IMR-90 (cell line): ENCODE data around the gene TMEM19. TPM values are rescaled to one million over a fixed set of nuclear protein-coding genes. Genes with fewer than 3 reads are reported as not detected.

Source experiments
- ATAC-seq: fragments of 200-7000 bp; cut with Tn5 transposase; 2 replicates; pipeline ENCODE4 v1.9.1; 2020; ENCODE audit warnings: low read depth, mild to moderate bottlenecking, moderate library complexity
- BruUV-seq: library from RNA; stranded (reverse); fragments of 400-500 nt; replicated peaks from 2 replicates; lab custom pipeline; 2021; lab: Mats Ljungman, UMichigan
- CTCF ChIA-PET: fragments of 300-600 bp; formaldehyde crosslinking; extraction: SDS; loops from one replicate; lab custom pipeline; 2021; ENCODE audit warnings: antibody characterized with exemption; lab: Yijun Ruan, JAX
- POLR2A ChIA-PET: fragments of 300-600 bp; sonication (Branson Sonifier 250); formaldehyde crosslinking; loops from one replicate; lab custom pipeline; 2022; ENCODE audit warnings: antibody characterized with exemption; ENCODE audit not compliant: unreplicated experiment; lab: Charles Lee
- DNase-seq: peaks from one replicate; pipeline ENCODE4 v3.0.0; 2013
- H2AFZ ChIP-seq: replicated peaks from 2 replicates; pipeline ENCODE3; 2013; ENCODE audit warnings: low read length, mild to moderate bottlenecking; ENCODE audit not compliant: poor library complexity
- H2AK5ac ChIP-seq: 2 replicates; pipeline ENCODE4 v1.6.1; 2013; ENCODE audit warnings: low read depth, low read length, inconsistent platforms
- H2AK9ac ChIP-seq: replicated peaks from 2 replicates; pipeline ENCODE3; 2013; ENCODE audit warnings: mild to moderate bottlenecking, low read depth, low read length, moderate library complexity; ENCODE audit not compliant: poor library complexity
- H2BK120ac ChIP-seq: 2 replicates; pipeline ENCODE4 v1.6.1; 2013; ENCODE audit warnings: low read depth, low read length, inconsistent platforms
- H2BK15ac ChIP-seq: 3 replicates; pipeline ENCODE4 v1.6.1; 2013; ENCODE audit warnings: low read depth, low read length, inconsistent platforms
- H2BK20ac ChIP-seq: 2 replicates; pipeline ENCODE4 v1.6.1; 2013; ENCODE audit warnings: low read depth, mild to moderate bottlenecking, inconsistent platforms, low read length, moderate library complexity
- H2BK5ac ChIP-seq: 2 replicates; pipeline ENCODE4 v1.6.1; 2013; ENCODE audit warnings: mild to moderate bottlenecking, low read depth, low read length, inconsistent platforms; ENCODE audit not compliant: poor library complexity, severe bottlenecking
- H3K14ac ChIP-seq: replicated peaks from 2 replicates; pipeline ENCODE4 v1.6.1; 2013; ENCODE audit warnings: low read depth, low read length, inconsistent platforms
- H3K18ac ChIP-seq: 2 replicates; pipeline ENCODE4 v1.6.1; 2013; ENCODE audit warnings: low read depth, low read length, control low read depth
- H3K23ac ChIP-seq: 2 replicates; pipeline ENCODE4 v1.6.1; 2013; ENCODE audit warnings: low read depth, low read length, inconsistent platforms
- H3K27ac ChIP-seq: 2 replicates; pipeline ENCODE4 v1.5.1; 2013; ENCODE audit warnings: mild to moderate bottlenecking, control low read depth, low read length; ENCODE audit not compliant: insufficient read depth
- H3K27me3 ChIP-seq: 2 replicates; pipeline ENCODE4 v1.6.1; 2013; ENCODE audit warnings: low read length; ENCODE audit not compliant: control insufficient read depth, insufficient read depth
- H3K36me3 ChIP-seq: 2 replicates; pipeline ENCODE4 v1.6.1; 2013; ENCODE audit warnings: low read length, mixed read lengths; ENCODE audit not compliant: control insufficient read depth, insufficient read depth
- H3K4ac ChIP-seq: 2 replicates; pipeline ENCODE4 v1.6.1; 2013; ENCODE audit warnings: low read depth, low read length, inconsistent platforms
- H3K4me1 ChIP-seq: 2 replicates; pipeline ENCODE4 v1.6.1; 2013; ENCODE audit warnings: low read length, mixed read lengths; ENCODE audit not compliant: control insufficient read depth, insufficient read depth
- H3K4me2 ChIP-seq: 2 replicates; pipeline ENCODE4 v1.6.1; 2013; ENCODE audit warnings: low read depth, mild to moderate bottlenecking, control low read depth, low read length, moderate library complexity
- H3K4me3 ChIP-seq: 2 replicates; pipeline ENCODE4 v1.5.1; 2013; ENCODE audit warnings: low read depth, mild to moderate bottlenecking, control low read depth, low read length, moderate library complexity; ENCODE audit not compliant: insufficient read depth
- H3K56ac ChIP-seq: 2 replicates; pipeline ENCODE4 v1.6.1; 2013; ENCODE audit warnings: low read length, inconsistent platforms; ENCODE audit not compliant: insufficient read depth; ENCODE audit errors: extremely low read depth
- H3K79me1 ChIP-seq, 2 experiments: 2 replicates each; pipeline ENCODE4 v1.6.1; 2013; ENCODE audit warnings: low read length in 2 of 2, inconsistent platforms in 1 of 2, low read depth in 1 of 2
- H3K9ac ChIP-seq: 2 replicates; pipeline ENCODE4 v1.6.1; 2013; ENCODE audit warnings: low read depth, low read length, control low read depth
- H3K9me1 ChIP-seq: 2 replicates; pipeline ENCODE4 v1.6.1; 2013; ENCODE audit warnings: low read length, inconsistent platforms; ENCODE audit not compliant: insufficient read depth
- H3K9me3 ChIP-seq: 2 replicates; pipeline ENCODE4 v1.6.1; 2013; ENCODE audit warnings: low read length; ENCODE audit not compliant: control insufficient read depth, insufficient read depth
- H4K20me1 ChIP-seq: 2 replicates; pipeline ENCODE4 v1.6.1; 2013; ENCODE audit warnings: low read length, inconsistent platforms; ENCODE audit not compliant: insufficient read depth
- H4K5ac ChIP-seq: 2 replicates; pipeline ENCODE4 v1.6.1; 2013; ENCODE audit warnings: mild to moderate bottlenecking, low read depth, low read length, control low read depth
- H4K8ac ChIP-seq, 2 experiments: 2 replicates each; pipeline ENCODE4 v1.6.1; 2013; ENCODE audit warnings: low read depth in 2 of 2, low read length in 2 of 2, control low read depth in 1 of 2, inconsistent platforms in 1 of 2
- H4K91ac ChIP-seq: 2 replicates; pipeline ENCODE4 v1.6.1; 2013; ENCODE audit warnings: low read depth, low read length, inconsistent platforms; ENCODE audit not compliant: insufficient read depth
- BHLHE40 ChIP-seq: fragments of 150-350 bp; IDR thresholded peaks from 2 replicates; pipeline ENCODE4 v1.6.1; 2016; ENCODE audit warnings: mild to moderate bottlenecking, low read depth, low read length
- CEBPB ChIP-seq: IDR thresholded peaks from 2 replicates; pipeline ENCODE4 v1.6.1; 2012; ENCODE audit warnings: low read depth, low read length, improper control_type of control experiment
- FOS ChIP-seq: fragments of 150-350 bp; IDR thresholded peaks from 2 replicates; pipeline ENCODE4 v1.6.1; 2016; ENCODE audit warnings: low read depth, low read length
- MAFK ChIP-seq: IDR thresholded peaks from 2 replicates; pipeline ENCODE4 v1.6.1; 2012; ENCODE audit warnings: low read depth, low read length, improper control_type of control experiment
- MAZ ChIP-seq: IDR thresholded peaks from 2 replicates; pipeline ENCODE4 v1.6.1; 2012; ENCODE audit warnings: low read depth, mild to moderate bottlenecking, low read length, improper control_type of control experiment, moderate library complexity, borderline replicate concordance
- MXI1 ChIP-seq: IDR thresholded peaks from 2 replicates; pipeline ENCODE4 v1.6.1; 2012; ENCODE audit warnings: low read depth, mild to moderate bottlenecking, low read length, moderate library complexity, borderline replicate concordance
- RAD21 ChIP-seq: IDR thresholded peaks from 2 replicates; pipeline ENCODE4 v1.6.1; 2012; ENCODE audit warnings: low read length, improper control_type of control experiment
- RFX5 ChIP-seq: IDR thresholded peaks from 2 replicates; pipeline ENCODE4 v1.8.0; 2012; ENCODE audit warnings: low read depth, mild to moderate bottlenecking, low read length, moderate library complexity
- SMC3 ChIP-seq: fragments of 150-350 bp; IDR thresholded peaks from 2 replicates; pipeline ENCODE4 v1.6.1; 2016; ENCODE audit warnings: low read depth, mild to moderate bottlenecking, antibody characterized with exemption, low read length, moderate library complexity
- WGBS, 2 experiments: methylation state at CpG; one replicate each; pipeline versions ENCODE4 v1.1.5 to v1.1.7; 2013; ENCODE audit warnings: missing lambda C conversion rate in 2 of 2; ENCODE audit not compliant: insufficient read length in 1 of 2; ENCODE audit errors: extremely low coverage in 2 of 2; 5-methylcytosine and 5-hydroxymethylcytosine counted together
- dilution Hi-C: fragments of 300-500 bp; cut with HindIII; formaldehyde crosslinking; loops from one replicate; pipeline ENCODE4 v1.14.3; 2018; ENCODE audit warnings: low sequenced_read_pairs; ENCODE audit not compliant: unreplicated experiment
- in situ Hi-C: fragments of 300-500 bp; cut with MboI; formaldehyde crosslinking; loops from 3 replicates; pipeline ENCODE4 v1.14.3; 2019; ENCODE audit warnings: low sequenced_read_pairs, inconsistent platforms, mixed read lengths
- intact Hi-C: fragments of 100-400 bp; cut with micrococcal nuclease; formaldehyde crosslinking; loops from 2 replicates; pipeline ENCODE4 v1.10.0; 2022
- polyA plus RNA-seq, 3 experiments: library from polyadenylated mRNA; depleted of rRNA; stranded (reverse); fragments of >200 nt; gene quantifications; 2 replicates each; pipeline ENCODE4 v1.2.3, GENCODE V29; 2012; ENCODE audit warnings: low replicate concordance in 1 of 3
- total RNA-seq: library from RNA; depleted of rRNA; stranded (reverse); fragments of >200 nt; gene quantifications from 2 replicates; pipeline ENCODE4 v1.2.3, GENCODE V29; 2012
- TF ChIP-seq, protein P1 (sequence below): fragments of 150-350 bp; IDR thresholded peaks from 2 replicates; pipeline ENCODE4 v1.6.1; 2016; ENCODE audit warnings: low read depth, mild to moderate bottlenecking, low read length, moderate library complexity, borderline replicate concordance
- TF ChIP-seq, protein P2 (sequence below): fragments of 150-350 bp; IDR thresholded peaks from 2 replicates; pipeline ENCODE4 v1.6.1; 2017; ENCODE audit warnings: mild to moderate bottlenecking, antibody characterized with exemption, low read length, low read depth

TMEM19 gene
- total and polyA plus RNA-seq, 2 of the 4 experiments (the other 2 are of a cell fraction): 8.9 to 28.7 TPM

DNA sequence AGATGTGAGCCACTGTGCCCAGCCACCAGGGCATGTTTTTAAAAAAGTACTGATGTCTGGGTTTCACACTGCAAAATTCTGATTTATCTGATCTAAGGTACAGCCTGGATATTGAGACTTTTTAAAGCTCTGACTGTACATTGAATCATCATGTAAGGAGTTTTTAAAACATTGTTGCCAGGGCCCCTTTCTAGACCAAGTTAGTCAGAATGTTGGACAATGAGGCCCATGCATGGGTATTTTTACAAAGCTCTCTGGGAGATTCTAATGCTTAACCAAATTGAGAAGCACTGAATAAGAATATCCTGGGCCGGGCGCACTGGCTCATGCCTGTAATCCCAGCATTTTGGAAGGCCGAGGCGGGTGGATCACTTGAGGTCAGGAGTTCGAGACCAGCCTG lies 16.7 kb downstream of the TMEM19 start:
- no peaks in the 10 kb centered on the region for H3K9me3 ChIP-seq
- WGBS, 2 experiments: 90% methylated on average over 2 of the region's 5 CpGs; no CpG with 5 or more reads in 1 of the 2 experiments
- H4K91ac ChIP-seq: no peak overlapping the region
- no peak overlapping the region for H3K56ac ChIP-seq
- H3K9ac ChIP-seq: no peak overlapping the region
- H3K36me3 ChIP-seq: peaks cover 4% of the 10 kb centered on the region
- H4K5ac ChIP-seq: no peak overlapping the region
- no peak overlapping the region for H3K14ac ChIP-seq
- BruUV-seq: no TSS peak
- H3K18ac ChIP-seq: no peak overlapping the region
- no peak overlapping the region for H3K4ac ChIP-seq
- no peak overlapping the region for H2BK15ac ChIP-seq
- H3K23ac ChIP-seq: no peak overlapping the region
- ChIA-PET POLR2A (interaction anchor here (1.4 kb wide), 1 partner anchor 16 kb away, joined by 3 read pairs; the partner anchor contains the start of gene TMEM19), CTCF (no interaction called here)
- no peak overlapping the region for H4K8ac ChIP-seq
- H2BK5ac ChIP-seq: no peak overlapping the region
- H4K20me1 ChIP-seq: no peaks in the 10 kb centered on the region
- no peak overlapping the region for H2AFZ ChIP-seq
- dilution Hi-C loops: loop anchor here (25.0 kb wide), 1 partner anchor 290 kb away; no protein-coding TSS in a partner anchor
- no peaks in the 10 kb centered on the region for H3K27me3 ChIP-seq
- ATAC-seq: no peak
- H3K9me1 ChIP-seq: no peaks in the 10 kb centered on the region
- H2BK20ac ChIP-seq: no peak overlapping the region
- H3K4me2 ChIP-seq: no peak overlapping the region
- H2AK5ac ChIP-seq: no peak overlapping the region
- H3K27ac ChIP-seq: no peak overlapping the region
- H3K79me1 ChIP-seq: no peaks in the 10 kb centered on the region
- H3K4me3 ChIP-seq: no peak overlapping the region
- in situ Hi-C loops: no loop called here
- no peak overlapping the region for H2AK9ac ChIP-seq
- intact Hi-C loops: no loop called here
- no peak for TF ChIP-seq RAD21
- no peak for TF ChIP-seq CEBPB
- TF ChIP-seq MXI1: no peak
- no peak for TF ChIP-seq RFX5
- no peak for TF ChIP-seq FOS
- TF ChIP-seq BHLHE40: no peak
- TF ChIP-seq MAFK: no peak
- TF ChIP-seq, protein P1, sequence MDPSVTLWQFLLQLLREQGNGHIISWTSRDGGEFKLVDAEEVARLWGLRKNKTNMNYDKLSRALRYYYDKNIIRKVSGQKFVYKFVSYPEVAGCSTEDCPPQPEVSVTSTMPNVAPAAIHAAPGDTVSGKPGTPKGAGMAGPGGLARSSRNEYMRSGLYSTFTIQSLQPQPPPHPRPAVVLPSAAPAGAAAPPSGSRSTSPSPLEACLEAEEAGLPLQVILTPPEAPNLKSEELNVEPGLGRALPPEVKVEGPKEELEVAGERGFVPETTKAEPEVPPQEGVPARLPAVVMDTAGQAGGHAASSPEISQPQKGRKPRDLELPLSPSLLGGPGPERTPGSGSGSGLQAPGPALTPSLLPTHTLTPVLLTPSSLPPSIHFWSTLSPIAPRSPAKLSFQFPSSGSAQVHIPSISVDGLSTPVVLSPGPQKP: no peak
- TF ChIP-seq SMC3: no peak
- no peak for TF ChIP-seq MAZ
- TF ChIP-seq, protein P2, sequence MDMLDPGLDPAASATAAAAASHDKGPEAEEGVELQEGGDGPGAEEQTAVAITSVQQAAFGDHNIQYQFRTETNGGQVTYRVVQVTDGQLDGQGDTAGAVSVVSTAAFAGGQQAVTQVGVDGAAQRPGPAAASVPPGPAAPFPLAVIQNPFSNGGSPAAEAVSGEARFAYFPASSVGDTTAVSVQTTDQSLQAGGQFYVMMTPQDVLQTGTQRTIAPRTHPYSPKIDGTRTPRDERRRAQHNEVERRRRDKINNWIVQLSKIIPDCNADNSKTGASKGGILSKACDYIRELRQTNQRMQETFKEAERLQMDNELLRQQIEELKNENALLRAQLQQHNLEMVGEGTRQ: no peak
- no peak overlapping the region for H2BK120ac ChIP-seq
- DNase-seq: peak; percentile 41
- no peaks in the 10 kb centered on the region for H3K4me1 ChIP-seq
